Liver (tissue), 9 donors: Measurements from ENCODE around the gene FNBP1. TPM values are rescaled to one million over a fixed set of nuclear protein-coding genes. Genes with fewer than 3 reads are reported as not detected.

Source experiments
- DNase-seq: peaks from one replicate; pipeline ENCODE4 v3.0.0-alpha.2; 2017; ENCODE audit warnings: low spot score
- H3K27ac ChIP-seq, 2 donors: one replicate each; pipeline ENCODE4 v1.7.0; 2013; ENCODE audit warnings: inconsistent platforms in 2 of 2, low read length in 2 of 2, control low read depth in 1 of 2, low read depth in 1 of 2, mild to moderate bottlenecking in 1 of 2
- H3K27me3 ChIP-seq, 4 donors: one replicate each; pipeline versions ENCODE4 v1.6.1 to v1.7.0; 2013; ENCODE audit warnings: low read length in 3 of 4, inconsistent platforms in 1 of 4, mild to moderate bottlenecking in 1 of 4, moderate library complexity in 1 of 4; ENCODE audit not compliant: control insufficient read depth in 4 of 4, insufficient read depth in 4 of 4
- H3K36me3 ChIP-seq, 4 donors: one replicate each; pipeline versions ENCODE4 v1.6.1 to v1.7.0; 2013; ENCODE audit warnings: low read length in 3 of 4, mild to moderate bottlenecking in 3 of 4, low read depth in 1 of 4, moderate library complexity in 1 of 4; ENCODE audit not compliant: control insufficient read depth in 4 of 4, insufficient read depth in 3 of 4
- H3K4me1 ChIP-seq, 4 donors: one replicate each; pipeline versions ENCODE4 v1.6.1 to v1.7.0; 2013; ENCODE audit warnings: low read length in 3 of 4, mild to moderate bottlenecking in 3 of 4, moderate library complexity in 1 of 4; ENCODE audit not compliant: control insufficient read depth in 4 of 4, insufficient read depth in 4 of 4
- H3K4me3 ChIP-seq, 3 donors: one replicate each; pipeline versions ENCODE4 v1.6.1 to v1.7.0; 2013; ENCODE audit warnings: low read length in 3 of 3, control low read depth in 1 of 3, low read depth in 1 of 3, mild to moderate bottlenecking in 1 of 3
- H3K9ac ChIP-seq, 2 donors: one replicate each; pipeline ENCODE4 v1.7.0; 2013; ENCODE audit warnings: low read length in 2 of 2, mild to moderate bottlenecking in 2 of 2, moderate library complexity in 2 of 2, control low read depth in 1 of 2, low read depth in 1 of 2
- H3K9me3 ChIP-seq, 4 donors: one replicate each; pipeline versions ENCODE4 v1.6.1 to v1.7.0; 2013; ENCODE audit warnings: low read length in 3 of 4; ENCODE audit not compliant: control insufficient read depth in 4 of 4
- EGR1 ChIP-seq, 2 donors: IDR thresholded peaks; 2 replicates each; pipeline ENCODE4 v1.6.1; 2016 to 2018; ENCODE audit warnings: antibody characterized with exemption in 2 of 2, low read depth in 2 of 2
- FOXA1 ChIP-seq: IDR thresholded peaks from 2 replicates; pipeline ENCODE4 v1.6.1; 2016; ENCODE audit warnings: antibody characterized with exemption
- FOXA2 ChIP-seq: IDR thresholded peaks from 2 replicates; pipeline ENCODE4 v1.6.1; 2016; ENCODE audit warnings: antibody characterized with exemption
- GABPA ChIP-seq, 2 donors: IDR thresholded peaks in 1 of 2; conservative IDR thresholded peaks in 1 of 2; 2 replicates each; pipeline ENCODE4 v1.6.1; 2016; ENCODE audit warnings: antibody characterized with exemption in 2 of 2, mild to moderate bottlenecking in 1 of 2, moderate library complexity in 1 of 2
- HNF4A ChIP-seq, 2 donors: conservative IDR thresholded peaks; 2 replicates each; pipeline ENCODE4 v1.6.1; 2016; ENCODE audit warnings: antibody characterized with exemption in 2 of 2, mild to moderate bottlenecking in 2 of 2
- HNF4G ChIP-seq: IDR thresholded peaks from 2 replicates; pipeline ENCODE4 v1.6.1; 2016; ENCODE audit warnings: antibody characterized with exemption
- JUND ChIP-seq, 2 donors: IDR thresholded peaks; 2 replicates each; pipeline ENCODE4 v1.6.1; 2016; ENCODE audit warnings: antibody characterized with exemption in 2 of 2
- NR2F2 ChIP-seq: IDR thresholded peaks from 2 replicates; pipeline ENCODE4 v1.6.1; 2016; ENCODE audit warnings: antibody characterized with exemption
- RAD21 ChIP-seq, 2 donors: IDR thresholded peaks; 2 replicates each; pipeline ENCODE4 v1.6.1; 2016; ENCODE audit warnings: antibody characterized with exemption in 2 of 2, mild to moderate bottlenecking in 2 of 2
- RXRA ChIP-seq, 2 donors: IDR thresholded peaks; 2 replicates each; pipeline ENCODE4 v1.6.1; 2017 to 2018; ENCODE audit warnings: antibody characterized with exemption in 2 of 2, mild to moderate bottlenecking in 1 of 2
- SP1 ChIP-seq: IDR thresholded peaks from 2 replicates; pipeline ENCODE4 v1.6.1; 2018; ENCODE audit warnings: antibody characterized with exemption, mild to moderate bottlenecking
- TAF1 ChIP-seq: conservative IDR thresholded peaks from 2 replicates; pipeline ENCODE4 v1.6.1; 2016; ENCODE audit warnings: antibody characterized with exemption, mild to moderate bottlenecking
- YY1 ChIP-seq: IDR thresholded peaks from 2 replicates; pipeline ENCODE4 v1.6.1; 2016; ENCODE audit warnings: antibody characterized with exemption, mild to moderate bottlenecking
- WGBS: extraction: QIAGEN DNeasy Blood & Tissue Kit; methylation state at CpG from one replicate; pipeline ENCODE4 v1.1.7; 2013; 5-methylcytosine and 5-hydroxymethylcytosine counted together
- polyA plus RNA-seq, 2 donors: library from polyadenylated mRNA; stranded (reverse) in 1 of 2; unstranded in 1 of 2; fragments of 200-250 nt in 1 of 2; fragments of >200 nt in 1 of 2; fragmentation: Nextera tagmentation in 1 of 2; extraction: Ambion mirVana in 1 of 2; gene quantifications; one replicate each; pipeline versions ENCODE4 v1.2.1 to v1.2.3, GENCODE V29; 2013 to 2015
- total RNA-seq, 2 donors: library from RNA; depleted of rRNA; stranded (reverse); fragments of >200 nt; gene quantifications; one replicate each; pipeline ENCODE4 v1.2.3, GENCODE V29; 2014
- TF ChIP-seq, protein P1 (sequence below): IDR thresholded peaks from 2 replicates; pipeline ENCODE4 v1.6.1; 2016; ENCODE audit warnings: antibody characterized with exemption
- TF ChIP-seq, protein P2 (sequence below): IDR thresholded peaks from 2 replicates; pipeline ENCODE4 v1.6.1; 2016; ENCODE audit warnings: antibody characterized with exemption, mild to moderate bottlenecking
- TF ChIP-seq, protein P3 (sequence below): fragments of 150-350 bp; IDR thresholded peaks from 2 replicates; pipeline ENCODE4 v1.5.1; 2017; ENCODE audit warnings: improper control_type of control experiment, low read depth, low read length; ENCODE audit not compliant: missing input control
- TF ChIP-seq, protein P4 (sequence below): IDR thresholded peaks from 2 replicates; pipeline ENCODE4 v1.6.1; 2016; ENCODE audit warnings: antibody characterized with exemption
- TF ChIP-seq, protein P5 (sequence below): IDR thresholded peaks from 2 replicates; pipeline ENCODE4 v1.6.1; 2016; ENCODE audit warnings: antibody characterized with exemption
- donor health status: healthy.
- donor health status: healthy.
- donor health status: healthy.
- donor health status: healthy.
- donor health status: healthy.

Gene FNBP1
- total RNA-seq (10 to 100 TPM; 15.0 to 15.6 TPM), polyA plus RNA-seq (1 to 10 TPM; 6.6 to 9.7 TPM)

- peak within 1 kb of the TSS; percentile 59 to 95 (median 71) for H3K4me3 ChIP-seq
- H3K36me3 ChIP-seq: no peaks in the 10 kb centered on the region
- no peaks in the 10 kb centered on the region for H3K27me3 ChIP-seq
- TF ChIP-seq NR2F2 (no peak), HNF4A (conservative IDR thresholded peaks at IDR 0.05) (no peak), TAF1 (peak; percentile 72), SP1 (no peak), JUND (IDR thresholded peaks at IDR 0.05) (no peak), GABPA (IDR thresholded peaks at IDR 0.05 in 1 of 2, conservative IDR thresholded peaks at IDR 0.05 in 1 of 2) (no peak), HNF4G (no peak), FOXA1 (no peak), EGR1 (IDR thresholded peaks at IDR 0.05; ENCODE audit: low read depth in 2 of 2) (no peak), YY1 (peak; percentile 45), FOXA2 (no peak), RXRA (IDR thresholded peaks at IDR 0.05) (no peak), RAD21 (IDR thresholded peaks at IDR 0.05) (no peak)
- TF ChIP-seq, protein P1, sequence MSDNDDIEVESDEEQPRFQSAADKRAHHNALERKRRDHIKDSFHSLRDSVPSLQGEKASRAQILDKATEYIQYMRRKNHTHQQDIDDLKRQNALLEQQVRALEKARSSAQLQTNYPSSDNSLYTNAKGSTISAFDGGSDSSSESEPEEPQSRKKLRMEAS: no peak
- TF ChIP-seq, protein P2, sequence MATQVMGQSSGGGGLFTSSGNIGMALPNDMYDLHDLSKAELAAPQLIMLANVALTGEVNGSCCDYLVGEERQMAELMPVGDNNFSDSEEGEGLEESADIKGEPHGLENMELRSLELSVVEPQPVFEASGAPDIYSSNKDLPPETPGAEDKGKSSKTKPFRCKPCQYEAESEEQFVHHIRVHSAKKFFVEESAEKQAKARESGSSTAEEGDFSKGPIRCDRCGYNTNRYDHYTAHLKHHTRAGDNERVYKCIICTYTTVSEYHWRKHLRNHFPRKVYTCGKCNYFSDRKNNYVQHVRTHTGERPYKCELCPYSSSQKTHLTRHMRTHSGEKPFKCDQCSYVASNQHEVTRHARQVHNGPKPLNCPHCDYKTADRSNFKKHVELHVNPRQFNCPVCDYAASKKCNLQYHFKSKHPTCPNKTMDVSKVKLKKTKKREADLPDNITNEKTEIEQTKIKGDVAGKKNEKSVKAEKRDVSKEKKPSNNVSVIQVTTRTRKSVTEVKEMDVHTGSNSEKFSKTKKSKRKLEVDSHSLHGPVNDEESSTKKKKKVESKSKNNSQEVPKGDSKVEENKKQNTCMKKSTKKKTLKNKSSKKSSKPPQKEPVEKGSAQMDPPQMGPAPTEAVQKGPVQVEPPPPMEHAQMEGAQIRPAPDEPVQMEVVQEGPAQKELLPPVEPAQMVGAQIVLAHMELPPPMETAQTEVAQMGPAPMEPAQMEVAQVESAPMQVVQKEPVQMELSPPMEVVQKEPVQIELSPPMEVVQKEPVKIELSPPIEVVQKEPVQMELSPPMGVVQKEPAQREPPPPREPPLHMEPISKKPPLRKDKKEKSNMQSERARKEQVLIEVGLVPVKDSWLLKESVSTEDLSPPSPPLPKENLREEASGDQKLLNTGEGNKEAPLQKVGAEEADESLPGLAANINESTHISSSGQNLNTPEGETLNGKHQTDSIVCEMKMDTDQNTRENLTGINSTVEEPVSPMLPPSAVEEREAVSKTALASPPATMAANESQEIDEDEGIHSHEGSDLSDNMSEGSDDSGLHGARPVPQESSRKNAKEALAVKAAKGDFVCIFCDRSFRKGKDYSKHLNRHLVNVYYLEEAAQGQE: peak; percentile 26
- TF ChIP-seq, protein P3, sequence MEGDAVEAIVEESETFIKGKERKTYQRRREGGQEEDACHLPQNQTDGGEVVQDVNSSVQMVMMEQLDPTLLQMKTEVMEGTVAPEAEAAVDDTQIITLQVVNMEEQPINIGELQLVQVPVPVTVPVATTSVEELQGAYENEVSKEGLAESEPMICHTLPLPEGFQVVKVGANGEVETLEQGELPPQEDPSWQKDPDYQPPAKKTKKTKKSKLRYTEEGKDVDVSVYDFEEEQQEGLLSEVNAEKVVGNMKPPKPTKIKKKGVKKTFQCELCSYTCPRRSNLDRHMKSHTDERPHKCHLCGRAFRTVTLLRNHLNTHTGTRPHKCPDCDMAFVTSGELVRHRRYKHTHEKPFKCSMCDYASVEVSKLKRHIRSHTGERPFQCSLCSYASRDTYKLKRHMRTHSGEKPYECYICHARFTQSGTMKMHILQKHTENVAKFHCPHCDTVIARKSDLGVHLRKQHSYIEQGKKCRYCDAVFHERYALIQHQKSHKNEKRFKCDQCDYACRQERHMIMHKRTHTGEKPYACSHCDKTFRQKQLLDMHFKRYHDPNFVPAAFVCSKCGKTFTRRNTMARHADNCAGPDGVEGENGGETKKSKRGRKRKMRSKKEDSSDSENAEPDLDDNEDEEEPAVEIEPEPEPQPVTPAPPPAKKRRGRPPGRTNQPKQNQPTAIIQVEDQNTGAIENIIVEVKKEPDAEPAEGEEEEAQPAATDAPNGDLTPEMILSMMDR: no peak
- TF ChIP-seq, protein P4, sequence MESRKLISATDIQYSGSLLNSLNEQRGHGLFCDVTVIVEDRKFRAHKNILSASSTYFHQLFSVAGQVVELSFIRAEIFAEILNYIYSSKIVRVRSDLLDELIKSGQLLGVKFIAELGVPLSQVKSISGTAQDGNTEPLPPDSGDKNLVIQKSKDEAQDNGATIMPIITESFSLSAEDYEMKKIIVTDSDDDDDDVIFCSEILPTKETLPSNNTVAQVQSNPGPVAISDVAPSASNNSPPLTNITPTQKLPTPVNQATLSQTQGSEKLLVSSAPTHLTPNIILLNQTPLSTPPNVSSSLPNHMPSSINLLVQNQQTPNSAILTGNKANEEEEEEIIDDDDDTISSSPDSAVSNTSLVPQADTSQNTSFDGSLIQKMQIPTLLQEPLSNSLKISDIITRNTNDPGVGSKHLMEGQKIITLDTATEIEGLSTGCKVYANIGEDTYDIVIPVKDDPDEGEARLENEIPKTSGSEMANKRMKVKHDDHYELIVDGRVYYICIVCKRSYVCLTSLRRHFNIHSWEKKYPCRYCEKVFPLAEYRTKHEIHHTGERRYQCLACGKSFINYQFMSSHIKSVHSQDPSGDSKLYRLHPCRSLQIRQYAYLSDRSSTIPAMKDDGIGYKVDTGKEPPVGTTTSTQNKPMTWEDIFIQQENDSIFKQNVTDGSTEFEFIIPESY: no peak
- TF ChIP-seq, protein P5, sequence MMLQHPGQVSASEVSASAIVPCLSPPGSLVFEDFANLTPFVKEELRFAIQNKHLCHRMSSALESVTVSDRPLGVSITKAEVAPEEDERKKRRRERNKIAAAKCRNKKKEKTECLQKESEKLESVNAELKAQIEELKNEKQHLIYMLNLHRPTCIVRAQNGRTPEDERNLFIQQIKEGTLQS: no peak
- no peaks in the 10 kb centered on the region for H3K9me3 ChIP-seq
- peak within 1 kb of the TSS; percentile 90 to 91 for H3K27ac ChIP-seq
- under 1% methylated on average over 92 of the region's 92 CpGs for WGBS
- DNase-seq: peak; percentile 81
- H3K9ac ChIP-seq: peak within 1 kb of the TSS; percentile 84 to 87
- peaks cover 2 to 21% (median 17%) of the 10 kb centered on the region in 4 donors for H3K4me1 ChIP-seq
These were observed at the start of gene FNBP1 for GRCh38 chr9:130042885-130043653. TSS of gene FNBP1 (minus strand) at chr9:130043189. CDS start at chr9:130042975, 214 bp downstream.
